SU-DHL-6 (cell line): Measurements from ENCODE around the gene MAPK8.

Source experiments
- H2AFZ ChIP-seq: fragments of 200-600 bp; sonication (generic); 2 replicates; pipeline ENCODE4 v1.6.1; 2014; ENCODE audit warnings: low read depth, mild to moderate bottlenecking, moderate library complexity, mixed read lengths, antibody characterized with exemption, low read length; ENCODE audit not compliant: severe bottlenecking
- H3F3A ChIP-seq: fragments of 200-600 bp; shearing (Covaris generic); 2 replicates; pipeline ENCODE4 v1.6.0; 2016; ENCODE audit warnings: antibody characterized with exemption, mild to moderate bottlenecking; ENCODE audit not compliant: insufficient read depth
- H3K27ac ChIP-seq: fragments of 200-600 bp; sonication (generic); 2 replicates; pipeline ENCODE4 v1.5.1; 2016; ENCODE audit warnings: low read depth, mild to moderate bottlenecking, low read length, moderate library complexity, mixed read lengths
- H3K27me3 ChIP-seq: fragments of 200-600 bp; sonication (generic), shearing (Covaris generic); 2 replicates; pipeline ENCODE4 v1.6.0; 2014; ENCODE audit warnings: mild to moderate bottlenecking, low read length
- H3K36me3 ChIP-seq: fragments of 200-600 bp; sonication (generic); 2 replicates; pipeline ENCODE4 v1.6.1; 2014; ENCODE audit warnings: mild to moderate bottlenecking, low read length, mixed read lengths
- H3K4me2 ChIP-seq: fragments of 300-600, 200-600 bp; shearing (Covaris generic), sonication (generic); 2 replicates; pipeline ENCODE4 v1.6.0; 2014; ENCODE audit warnings: low read length, low read depth, mild to moderate bottlenecking; ENCODE audit not compliant: poor library complexity, severe bottlenecking
- H3K4me3 ChIP-seq: fragments of 200-600 bp; sonication (generic); 2 replicates; pipeline ENCODE4 v1.5.1; 2014; ENCODE audit warnings: antibody characterized with exemption, low read length, mild to moderate bottlenecking, mixed read lengths; ENCODE audit not compliant: insufficient read depth, poor library complexity, severe bottlenecking
- H3K79me2 ChIP-seq: fragments of 200-600 bp; sonication (generic); 2 replicates; pipeline ENCODE4 v1.6.1; 2014; ENCODE audit warnings: mild to moderate bottlenecking, low read length, moderate library complexity; ENCODE audit not compliant: insufficient read depth
- H3K9ac ChIP-seq: fragments of 200-600 bp; sonication (generic); 2 replicates; pipeline ENCODE4 v1.7.0; 2014; ENCODE audit warnings: mild to moderate bottlenecking, low read length
- H3K9me2 ChIP-seq: fragments of 200-600 bp; sonication (generic); replicated peaks from 2 replicates; pipeline ENCODE4 v1.6.1; 2014; ENCODE audit warnings: low read length; ENCODE audit not compliant: insufficient read depth
- H3K9me3 ChIP-seq: fragments of 200-600 bp; sonication (generic); 2 replicates; pipeline ENCODE4 v1.6.1; 2014; ENCODE audit warnings: low read length, mixed read lengths; ENCODE audit not compliant: insufficient read depth
- H4K20me1 ChIP-seq: fragments of 200-600 bp; sonication (generic); 2 replicates; pipeline ENCODE4 v1.6.1; 2014; ENCODE audit warnings: low read depth, mild to moderate bottlenecking, antibody characterized with exemption, low read length, moderate library complexity, mixed read lengths
- EZH2phosphoT487 ChIP-seq: fragments of 200-600 bp; sonication (generic), shearing (Covaris generic); conservative IDR thresholded peaks from 2 replicates; pipeline ENCODE4 v1.6.1; 2018; ENCODE audit warnings: mild to moderate bottlenecking, antibody characterized with exemption, low read length, moderate library complexity, mixed read lengths
- TF ChIP-seq, protein P1 (sequence below): fragments of 200-600 bp; sonication (generic); IDR thresholded peaks from one replicate; pipeline ENCODE4 v1.5.1; 2017; ENCODE audit warnings: antibody characterized with exemption, mild to moderate bottlenecking, low read length, moderate library complexity; ENCODE audit not compliant: insufficient read depth, poor library complexity, severe bottlenecking

MAPK8 gene

DNA sequence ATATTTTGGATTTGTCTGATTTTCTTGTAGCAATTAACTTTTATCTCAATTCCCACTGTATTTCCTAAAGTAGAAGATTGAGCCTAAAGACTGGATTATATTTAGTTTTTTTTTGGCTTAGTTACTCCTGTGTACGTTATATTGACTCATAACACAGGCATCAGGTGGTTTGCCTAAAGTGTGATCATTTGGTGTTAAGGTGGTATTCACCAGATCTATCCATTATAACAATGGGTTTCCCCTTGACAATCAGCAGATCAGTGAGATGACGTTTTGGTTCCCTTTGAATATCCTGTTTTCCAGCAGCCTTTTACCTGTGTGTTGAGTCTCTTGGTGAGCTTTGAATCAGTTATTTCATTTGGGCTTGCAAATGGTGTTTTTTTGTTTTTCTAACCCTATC lies 18.1 kb downstream of the MAPK8 start:
- H3K27ac ChIP-seq, result no peak overlapping the region
- H3K4me3 ChIP-seq, result no peak overlapping the region
- H3K4me2 ChIP-seq, result no peak overlapping the region
- H3K36me3 ChIP-seq, result no peaks in the 10 kb centered on the region
- H4K20me1 ChIP-seq, result peaks cover 13% of the 10 kb centered on the region
- H3F3A ChIP-seq, result no peaks in the 10 kb centered on the region
- TF ChIP-seq, protein P1, sequence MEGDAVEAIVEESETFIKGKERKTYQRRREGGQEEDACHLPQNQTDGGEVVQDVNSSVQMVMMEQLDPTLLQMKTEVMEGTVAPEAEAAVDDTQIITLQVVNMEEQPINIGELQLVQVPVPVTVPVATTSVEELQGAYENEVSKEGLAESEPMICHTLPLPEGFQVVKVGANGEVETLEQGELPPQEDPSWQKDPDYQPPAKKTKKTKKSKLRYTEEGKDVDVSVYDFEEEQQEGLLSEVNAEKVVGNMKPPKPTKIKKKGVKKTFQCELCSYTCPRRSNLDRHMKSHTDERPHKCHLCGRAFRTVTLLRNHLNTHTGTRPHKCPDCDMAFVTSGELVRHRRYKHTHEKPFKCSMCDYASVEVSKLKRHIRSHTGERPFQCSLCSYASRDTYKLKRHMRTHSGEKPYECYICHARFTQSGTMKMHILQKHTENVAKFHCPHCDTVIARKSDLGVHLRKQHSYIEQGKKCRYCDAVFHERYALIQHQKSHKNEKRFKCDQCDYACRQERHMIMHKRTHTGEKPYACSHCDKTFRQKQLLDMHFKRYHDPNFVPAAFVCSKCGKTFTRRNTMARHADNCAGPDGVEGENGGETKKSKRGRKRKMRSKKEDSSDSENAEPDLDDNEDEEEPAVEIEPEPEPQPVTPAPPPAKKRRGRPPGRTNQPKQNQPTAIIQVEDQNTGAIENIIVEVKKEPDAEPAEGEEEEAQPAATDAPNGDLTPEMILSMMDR, result no peak
- TF ChIP-seq EZH2phosphoT487, result no peak
- no peaks in the 10 kb centered on the region for H3K9me3 ChIP-seq
- H2AFZ ChIP-seq, result no peak overlapping the region
- no peak overlapping the region for H3K9ac ChIP-seq
- no peaks in the 10 kb centered on the region for H3K79me2 ChIP-seq
- no peaks in the 10 kb centered on the region for H3K9me2 ChIP-seq
- no peaks in the 10 kb centered on the region for H3K27me3 ChIP-seq

DNA sequence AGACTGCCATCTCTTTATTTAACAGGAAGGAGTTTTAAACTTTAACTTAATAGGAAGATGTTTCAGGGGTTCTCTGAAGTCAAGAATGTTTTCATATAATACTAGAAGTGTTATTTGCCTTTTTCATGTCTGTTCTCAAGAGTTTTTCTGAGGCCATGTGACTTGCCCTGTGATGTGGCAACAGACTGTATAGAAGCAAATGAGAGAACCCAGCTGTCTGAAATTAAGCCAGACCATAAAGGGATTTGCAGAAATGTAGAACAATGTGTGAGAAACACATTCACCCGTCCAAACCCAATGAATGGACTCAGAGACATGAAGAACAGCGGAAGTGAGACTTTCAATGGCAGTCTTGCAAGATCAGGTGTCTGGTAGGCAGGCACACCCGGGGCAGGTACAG lies 23.8 kb downstream of the MAPK8 start:
- no peaks in the 10 kb centered on the region for H3K36me3 ChIP-seq
- H3K27ac ChIP-seq, result no peak overlapping the region
- no peak overlapping the region for H2AFZ ChIP-seq
- H3K27me3 ChIP-seq, result no peaks in the 10 kb centered on the region
- no peak overlapping the region for H3K4me3 ChIP-seq
- no peaks in the 10 kb centered on the region for H3K9me2 ChIP-seq
- H4K20me1 ChIP-seq, result peaks cover 13% of the 10 kb centered on the region
- H3K79me2 ChIP-seq, result no peaks in the 10 kb centered on the region
- TF ChIP-seq, protein P1, result no peak
- TF ChIP-seq EZH2phosphoT487, result no peak
- H3K9ac ChIP-seq, result no peak overlapping the region
- H3K9me3 ChIP-seq, result no peaks in the 10 kb centered on the region
- no peak overlapping the region for H3K4me2 ChIP-seq
- no peaks in the 10 kb centered on the region for H3F3A ChIP-seq

DNA sequence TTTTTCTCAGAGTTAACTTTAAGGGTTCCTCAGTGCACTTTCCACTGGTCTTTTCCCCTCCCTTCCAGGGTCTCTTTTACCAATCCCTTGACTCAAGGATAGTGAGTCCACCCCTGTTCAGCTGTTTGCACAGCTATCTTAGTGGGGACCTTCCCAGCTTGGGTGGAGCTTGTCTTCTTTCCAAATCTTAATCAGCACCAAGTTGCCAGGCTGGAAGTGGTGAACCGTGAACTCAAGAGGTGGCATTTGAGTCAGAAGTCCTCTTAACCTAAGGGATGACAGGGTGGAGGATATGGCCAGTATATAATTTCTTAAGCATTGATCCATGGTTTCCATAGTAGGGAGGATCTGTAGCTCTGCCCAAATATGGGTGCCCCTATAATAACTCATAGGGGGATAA lies 25.0 kb downstream of the MAPK8 start:
- Histone ChIP-seq H3K4me3 (no peak overlapping the region), H3K36me3 (no peaks in the 10 kb centered on the region), H3K27me3 (no peaks in the 10 kb centered on the region), H4K20me1 (peaks cover 13% of the 10 kb centered on the region), H2AFZ (no peak overlapping the region), H3F3A (no peaks in the 10 kb centered on the region), H3K9ac (no peak overlapping the region), H3K9me2 (no peaks in the 10 kb centered on the region), H3K9me3 (no peaks in the 10 kb centered on the region), H3K4me2 (no peak overlapping the region), H3K79me2 (no peaks in the 10 kb centered on the region), H3K27ac (no peak overlapping the region)
- no peak for TF ChIP-seq EZH2phosphoT487
- TF ChIP-seq, protein P1, result no peak
